ENCODE results near the gene DOCK4.

Gene DOCK4

GRCh38 chr7:112193915-112194502, 12.2 kb downstream of the DOCK4 start:
- Histone ChIP-seq H3K36me3 (ENCODE audit: control insufficient read depth in 2 of 2, insufficient read depth in 2 of 2, low read length in 2 of 2) (no peaks in the 10 kb centered on the region), H3K4me1 (ENCODE audit: control insufficient read depth in 2 of 2, insufficient read depth in 2 of 2, low read length in 2 of 2) (no peaks in the 10 kb centered on the region), H3K9me3 (ENCODE audit: control insufficient read depth in 2 of 2, low read length in 2 of 2) (no peaks in the 10 kb centered on the region), H3K4me3 (ENCODE audit: low read length in 2 of 2) (no peak overlapping the region), H3K9ac (ENCODE audit: low read depth in 1 of 2, low read length in 2 of 2) (no peak overlapping the region), H3K27me3 (ENCODE audit: control insufficient read depth in 2 of 2, insufficient read depth in 2 of 2, low read length in 2 of 2) (peaks cover 0 to 4% of the 10 kb centered on the region in 2 donors), H3K27ac (ENCODE audit: low read depth in 2 of 2, low read length in 2 of 2) (no peak overlapping the region)

GRCh38 chr7:112192236-112193154, 13.7 kb downstream of the DOCK4 start:
- no peak overlapping the region for H3K9ac ChIP-seq (ENCODE audit: low read depth in 1 of 2, low read length in 2 of 2)
- no peak overlapping the region for H3K4me3 ChIP-seq (ENCODE audit: low read length in 2 of 2)
- no peaks in the 10 kb centered on the region for H3K4me1 ChIP-seq (ENCODE audit: control insufficient read depth in 2 of 2, insufficient read depth in 2 of 2, low read length in 2 of 2)
- no peak overlapping the region for H3K27ac ChIP-seq (ENCODE audit: low read depth in 2 of 2, low read length in 2 of 2)
- H3K36me3 ChIP-seq (ENCODE audit: control insufficient read depth in 2 of 2, insufficient read depth in 2 of 2, low read length in 2 of 2): no peaks in the 10 kb centered on the region
- H3K27me3 ChIP-seq (ENCODE audit: control insufficient read depth in 2 of 2, insufficient read depth in 2 of 2, low read length in 2 of 2): peaks cover 0 to 4% of the 10 kb centered on the region in 2 donors
- H3K9me3 ChIP-seq (ENCODE audit: control insufficient read depth in 2 of 2, low read length in 2 of 2): no peaks in the 10 kb centered on the region

GRCh38 chr7:112190120-112190519, 16.1 kb downstream of the DOCK4 start:
- Histone ChIP-seq H3K27me3 (ENCODE audit: control insufficient read depth in 2 of 2, insufficient read depth in 2 of 2, low read length in 2 of 2) (peaks cover 0 to 4% of the 10 kb centered on the region in 2 donors), H3K36me3 (ENCODE audit: control insufficient read depth in 2 of 2, insufficient read depth in 2 of 2, low read length in 2 of 2) (no peaks in the 10 kb centered on the region), H3K27ac (ENCODE audit: low read depth in 2 of 2, low read length in 2 of 2) (no peak overlapping the region), H3K4me1 (ENCODE audit: control insufficient read depth in 2 of 2, insufficient read depth in 2 of 2, low read length in 2 of 2) (no peaks in the 10 kb centered on the region), H3K4me3 (ENCODE audit: low read length in 2 of 2) (no peak overlapping the region), H3K9me3 (ENCODE audit: control insufficient read depth in 2 of 2, low read length in 2 of 2) (no peaks in the 10 kb centered on the region), H3K9ac (ENCODE audit: low read depth in 1 of 2, low read length in 2 of 2) (no peak overlapping the region)

- Histone ChIP-seq H3K4me1 (ENCODE audit: control insufficient read depth in 2 of 2, insufficient read depth in 2 of 2, low read length in 2 of 2) (no peaks in the 10 kb centered on the region), H3K9ac (ENCODE audit: low read depth in 1 of 2, low read length in 2 of 2) (no peak overlapping the region)
Measured at GRCh38 chr7:112189691-112190090, 16.5 kb downstream of the DOCK4 start.

GRCh38 chr7:112188257-112188656, 17.9 kb downstream of the DOCK4 start:
- H3K4me1 ChIP-seq (ENCODE audit: control insufficient read depth in 2 of 2, insufficient read depth in 2 of 2, low read length in 2 of 2): no peaks in the 10 kb centered on the region
- no peak overlapping the region for H3K9ac ChIP-seq (ENCODE audit: low read depth in 1 of 2, low read length in 2 of 2)
- H3K27ac ChIP-seq (ENCODE audit: low read depth in 2 of 2, low read length in 2 of 2): no peak overlapping the region

More at GRCh38 chr7:112189691-112190090, 16.5 kb downstream of the DOCK4 start:
- Histone ChIP-seq H3K36me3 (ENCODE audit: control insufficient read depth in 2 of 2, insufficient read depth in 2 of 2, low read length in 2 of 2) (no peaks in the 10 kb centered on the region), H3K4me3 (ENCODE audit: low read length in 2 of 2) (no peak overlapping the region), H3K27me3 (ENCODE audit: control insufficient read depth in 2 of 2, insufficient read depth in 2 of 2, low read length in 2 of 2) (peaks cover 0 to 4% of the 10 kb centered on the region in 2 donors), H3K27ac (ENCODE audit: low read depth in 2 of 2, low read length in 2 of 2) (no peak overlapping the region), H3K9me3 (ENCODE audit: control insufficient read depth in 2 of 2, low read length in 2 of 2) (no peaks in the 10 kb centered on the region)

GRCh38 chr7:112186300-112186699, 19.9 kb downstream of the DOCK4 start:
- no peak overlapping the region for H3K9ac ChIP-seq (ENCODE audit: low read depth in 1 of 2, low read length in 2 of 2)
- peaks cover 0 to 4% of the 10 kb centered on the region in 2 donors for H3K27me3 ChIP-seq (ENCODE audit: control insufficient read depth in 2 of 2, insufficient read depth in 2 of 2, low read length in 2 of 2)
- no peak overlapping the region for H3K4me3 ChIP-seq (ENCODE audit: low read length in 2 of 2)
- no peaks in the 10 kb centered on the region for H3K36me3 ChIP-seq (ENCODE audit: control insufficient read depth in 2 of 2, insufficient read depth in 2 of 2, low read length in 2 of 2)
- no peaks in the 10 kb centered on the region for H3K4me1 ChIP-seq (ENCODE audit: control insufficient read depth in 2 of 2, insufficient read depth in 2 of 2, low read length in 2 of 2)
- H3K9me3 ChIP-seq (ENCODE audit: control insufficient read depth in 2 of 2, low read length in 2 of 2): no peaks in the 10 kb centered on the region
- no peak overlapping the region for H3K27ac ChIP-seq (ENCODE audit: low read depth in 2 of 2, low read length in 2 of 2)

More at GRCh38 chr7:112188257-112188656, 17.9 kb downstream of the DOCK4 start:
- H3K27me3 ChIP-seq (ENCODE audit: control insufficient read depth in 2 of 2, insufficient read depth in 2 of 2, low read length in 2 of 2): peaks cover 0 to 4% of the 10 kb centered on the region in 2 donors
- H3K4me3 ChIP-seq (ENCODE audit: low read length in 2 of 2): no peak overlapping the region
- no peaks in the 10 kb centered on the region for H3K9me3 ChIP-seq (ENCODE audit: control insufficient read depth in 2 of 2, low read length in 2 of 2)
- no peaks in the 10 kb centered on the region for H3K36me3 ChIP-seq (ENCODE audit: control insufficient read depth in 2 of 2, insufficient read depth in 2 of 2, low read length in 2 of 2)

- Histone ChIP-seq H3K27ac (ENCODE audit: low read depth in 2 of 2, low read length in 2 of 2) (no peak overlapping the region), H3K4me3 (ENCODE audit: low read length in 2 of 2) (no peak overlapping the region), H3K27me3 (ENCODE audit: control insufficient read depth in 2 of 2, insufficient read depth in 2 of 2, low read length in 2 of 2) (peaks cover 0 to 2% of the 10 kb centered on the region in 2 donors), H3K9ac (ENCODE audit: low read depth in 1 of 2, low read length in 2 of 2) (no peak overlapping the region), H3K4me1 (ENCODE audit: control insufficient read depth in 2 of 2, insufficient read depth in 2 of 2, low read length in 2 of 2) (no peaks in the 10 kb centered on the region), H3K36me3 (ENCODE audit: control insufficient read depth in 2 of 2, insufficient read depth in 2 of 2, low read length in 2 of 2) (no peaks in the 10 kb centered on the region), H3K9me3 (ENCODE audit: control insufficient read depth in 2 of 2, low read length in 2 of 2) (no peaks in the 10 kb centered on the region)
Measured at GRCh38 chr7:112185005-112185834, 21.0 kb downstream of the DOCK4 start.

GRCh38 chr7:112184455-112184854, 21.7 kb downstream of the DOCK4 start:
- no peak overlapping the region for H3K4me3 ChIP-seq (ENCODE audit: low read length in 2 of 2)
- no peaks in the 10 kb centered on the region for H3K4me1 ChIP-seq (ENCODE audit: control insufficient read depth in 2 of 2, insufficient read depth in 2 of 2, low read length in 2 of 2)
- no peak overlapping the region for H3K27ac ChIP-seq (ENCODE audit: low read depth in 2 of 2, low read length in 2 of 2)
- no peaks in the 10 kb centered on the region for H3K36me3 ChIP-seq (ENCODE audit: control insufficient read depth in 2 of 2, insufficient read depth in 2 of 2, low read length in 2 of 2)
- no peaks in the 10 kb centered on the region for H3K27me3 ChIP-seq (ENCODE audit: control insufficient read depth in 2 of 2, insufficient read depth in 2 of 2, low read length in 2 of 2)
- H3K9ac ChIP-seq (ENCODE audit: low read depth in 1 of 2, low read length in 2 of 2): no peak overlapping the region
- H3K9me3 ChIP-seq (ENCODE audit: control insufficient read depth in 2 of 2, low read length in 2 of 2): no peaks in the 10 kb centered on the region

- Histone ChIP-seq H3K9ac (ENCODE audit: low read depth in 1 of 2, low read length in 2 of 2) (no peak overlapping the region), H3K27ac (ENCODE audit: low read depth in 2 of 2, low read length in 2 of 2) (no peak overlapping the region), H3K4me1 (ENCODE audit: control insufficient read depth in 2 of 2, insufficient read depth in 2 of 2, low read length in 2 of 2) (no peaks in the 10 kb centered on the region), H3K36me3 (ENCODE audit: control insufficient read depth in 2 of 2, insufficient read depth in 2 of 2, low read length in 2 of 2) (no peaks in the 10 kb centered on the region), H3K27me3 (ENCODE audit: control insufficient read depth in 2 of 2, insufficient read depth in 2 of 2, low read length in 2 of 2) (no peaks in the 10 kb centered on the region), H3K9me3 (ENCODE audit: control insufficient read depth in 2 of 2, low read length in 2 of 2) (no peaks in the 10 kb centered on the region), H3K4me3 (ENCODE audit: low read length in 2 of 2) (no peak overlapping the region)
Measured at GRCh38 chr7:112183266-112183665, 22.9 kb downstream of the DOCK4 start.

- Histone ChIP-seq H3K36me3 (ENCODE audit: control insufficient read depth in 2 of 2, insufficient read depth in 2 of 2, low read length in 2 of 2) (no peaks in the 10 kb centered on the region), H3K27ac (ENCODE audit: low read depth in 2 of 2, low read length in 2 of 2) (no peak overlapping the region), H3K9me3 (ENCODE audit: control insufficient read depth in 2 of 2, low read length in 2 of 2) (no peaks in the 10 kb centered on the region), H3K4me3 (ENCODE audit: low read length in 2 of 2) (no peak overlapping the region), H3K4me1 (ENCODE audit: control insufficient read depth in 2 of 2, insufficient read depth in 2 of 2, low read length in 2 of 2) (no peaks in the 10 kb centered on the region), H3K27me3 (ENCODE audit: control insufficient read depth in 2 of 2, insufficient read depth in 2 of 2, low read length in 2 of 2) (no peaks in the 10 kb centered on the region), H3K9ac (ENCODE audit: low read depth in 1 of 2, low read length in 2 of 2) (no peak overlapping the region)
Measured at GRCh38 chr7:112182749-112183148, 23.4 kb downstream of the DOCK4 start.

Measured in mucosa of rectum (tissue), 2 donors.